OCI-M2 (cell line): Measurements from ENCODE around the gene WFDC11.

Experiments used
- DNase-seq: peaks from one replicate; lab custom pipeline; 2025; ENCODE audit not compliant: unreplicated experiment; lab: John Stamatoyannopoulos, UW

WFDC11 gene

DNA sequence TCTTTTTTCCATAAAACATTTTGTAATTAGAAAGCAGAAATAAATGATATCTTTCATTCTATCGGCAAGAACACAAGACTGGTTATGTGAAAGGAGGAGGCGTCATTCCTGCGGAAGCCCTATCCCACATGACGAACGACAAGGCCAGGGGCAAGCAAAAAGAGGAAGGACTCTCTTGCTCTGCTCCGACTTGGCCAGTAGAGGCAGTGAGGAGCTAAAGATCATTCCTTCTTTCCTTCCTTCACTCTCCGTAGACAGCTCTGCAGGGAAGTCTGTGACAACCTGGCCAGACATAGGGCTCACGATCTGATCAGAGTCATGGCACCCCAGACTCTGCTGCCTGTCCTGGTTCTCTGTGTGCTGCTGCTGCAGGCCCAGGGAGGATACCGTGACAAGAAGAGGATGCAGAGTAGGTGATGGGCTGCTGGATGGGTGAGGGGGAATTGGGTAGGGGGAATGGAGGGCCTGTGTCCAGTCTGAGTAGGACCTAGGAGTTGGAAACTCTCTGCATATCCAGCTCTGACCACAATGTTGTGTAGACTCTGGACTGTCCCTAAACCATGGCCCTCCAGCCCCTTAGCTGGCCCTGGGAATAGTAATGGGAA lies 40.4 kb downstream of the WFDC11 start, which contains the start of gene WFDC10A:
Gene WFDC10A, plus strand, starts transcription at position 244 of the 605 bp plus-strand sequence. Its CDS starts 75 bp downstream, at position 319.
- DNase-seq: peak; percentile 40

DNA sequence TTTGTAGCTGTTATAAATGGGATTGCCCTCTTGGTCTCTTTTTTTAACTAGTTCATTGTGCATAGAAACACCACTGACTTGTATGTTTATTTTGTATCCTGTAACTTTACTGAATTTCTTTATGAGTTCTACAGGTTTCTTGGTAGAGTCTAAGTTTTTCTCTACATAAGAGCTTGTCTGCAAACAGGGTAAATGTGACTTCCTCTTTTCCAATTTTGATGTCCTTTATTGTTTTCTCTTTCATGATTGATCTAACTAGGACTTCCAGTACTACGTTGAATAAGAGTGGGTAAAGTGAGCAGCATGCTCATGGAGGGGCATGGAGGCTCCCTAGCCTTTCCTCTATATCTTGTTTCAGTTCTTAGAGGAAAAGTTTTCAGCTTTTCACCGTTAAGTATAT lies 43.5 kb downstream of the WFDC11 start:
- DNase-seq: no peak

DNA sequence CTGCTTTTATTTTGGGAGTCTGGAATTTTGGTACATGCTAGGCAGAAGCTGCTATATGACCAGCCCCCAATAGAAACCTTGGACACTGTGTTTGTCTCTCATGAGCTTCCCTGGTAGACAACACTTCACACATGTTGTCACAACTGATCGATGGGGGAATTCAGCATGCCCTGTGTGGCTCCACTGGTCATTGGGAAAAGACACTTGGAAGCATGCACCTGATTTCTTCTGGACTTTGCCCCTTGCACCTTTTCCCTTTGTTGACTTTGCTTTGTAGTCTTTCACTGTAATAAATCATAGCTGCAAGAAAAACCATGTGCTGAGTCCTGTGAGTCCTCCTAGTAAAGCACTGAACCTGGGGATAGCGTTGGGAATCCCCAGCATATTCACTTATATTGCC lies 48.4 kb downstream of the WFDC11 start:
- DNase-seq: no peak

DNA sequence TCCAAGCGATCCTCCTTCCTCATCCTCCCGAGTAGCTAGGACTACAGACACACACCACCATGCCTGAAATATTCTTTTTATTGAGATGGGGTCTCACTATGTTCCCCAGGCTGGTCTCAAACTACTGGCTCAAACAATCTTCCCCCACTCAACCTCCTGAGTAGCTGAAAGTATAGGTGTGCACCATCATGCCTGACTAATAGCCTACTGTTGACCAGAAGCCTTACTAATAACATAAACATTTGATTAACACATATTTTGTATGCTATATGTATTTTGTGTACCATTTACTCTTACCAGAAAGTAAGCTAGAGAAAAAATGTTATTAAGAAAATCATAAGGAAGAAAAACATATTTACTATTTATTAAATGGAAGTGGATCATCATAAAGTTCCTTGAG lies 52.4 kb downstream of the WFDC11 start:
- DNase-seq: no peak

DNA sequence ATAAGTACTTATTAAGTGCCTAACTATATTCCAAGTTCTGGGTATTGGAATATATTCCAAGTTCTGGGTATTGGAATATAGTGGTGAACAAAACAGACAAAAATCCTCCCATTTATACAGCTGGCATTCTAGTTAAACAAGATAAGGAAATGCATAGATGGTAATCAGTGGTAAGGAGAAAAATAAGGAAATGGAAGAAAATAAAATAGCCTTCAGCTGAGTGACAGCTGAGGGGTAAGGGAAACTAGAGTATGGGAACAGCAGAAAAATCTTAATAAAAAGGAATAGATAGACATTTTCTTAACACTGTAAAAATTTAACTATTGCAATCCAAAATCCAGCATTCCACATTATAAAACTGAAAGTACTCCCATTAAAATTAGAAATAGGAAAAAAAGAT lies 57.7 kb downstream of the WFDC11 start:
- no peak for DNase-seq

DNA sequence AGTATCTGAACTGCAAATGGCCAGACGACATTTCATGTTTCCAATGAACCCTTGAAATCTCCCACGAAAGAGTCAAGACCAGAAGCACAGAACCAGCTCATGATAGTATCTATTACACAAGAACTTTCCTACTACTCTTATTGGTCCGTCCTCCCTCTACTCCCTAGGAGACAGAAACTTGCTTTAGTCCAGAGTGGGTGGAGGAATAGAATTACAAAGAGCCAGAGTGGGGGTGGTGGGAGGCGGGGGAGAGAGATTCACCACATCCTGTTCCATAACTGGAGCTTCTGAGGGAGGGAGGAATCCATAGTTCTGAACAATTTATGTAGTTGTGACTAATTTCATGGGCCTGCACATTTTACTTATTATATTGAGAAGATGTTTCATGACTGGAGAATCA lies 59.0 kb downstream of the WFDC11 start:
- DNase-seq: no peak

DNA sequence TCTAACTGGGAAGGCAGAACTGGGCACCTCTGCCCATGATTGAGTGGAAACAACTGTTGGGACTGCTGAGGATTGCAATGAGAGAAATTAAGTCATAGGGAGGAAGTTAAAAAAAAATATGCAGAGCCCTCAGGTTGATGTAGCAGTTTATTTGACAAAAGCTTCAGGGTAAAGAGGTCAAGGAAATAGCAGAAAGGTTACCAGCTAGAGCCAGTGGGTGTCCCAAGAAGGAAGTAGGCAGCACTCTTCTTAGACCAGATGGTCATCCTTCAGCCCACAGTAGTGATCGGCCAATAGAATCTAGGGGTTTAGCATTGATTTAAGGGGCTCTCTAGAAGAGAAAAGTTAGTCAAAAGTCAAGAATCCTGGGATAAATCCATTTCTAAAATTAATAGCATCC lies 62.2 kb downstream of the WFDC11 start:
- DNase-seq: no peak
